ENCODE results near the gene KRT75.

- no peak for TF ChIP-seq POLR2A (IDR thresholded peaks at IDR 0.05)
- peak in 1 of 6 experiments; percentile 4 for TF ChIP-seq CTCF (IDR thresholded peaks at IDR 0.05)
Observed at GRCh38 chr12:52441320-52441911, 7.2 kb upstream of the KRT75 start.
